ENCODE measurements around the gene TRPT1.

The TRPT1 gene

GRCh38 chr11:64265176-64266160, 39.5 kb upstream of the TRPT1 start:
- no peak for ATAC-seq
- TF ChIP-seq ARNTL (CRISPR knock-in tag; IDR thresholded peaks at IDR 0.05; ENCODE audit: borderline replicate concordance, low read depth) (no peak), ZNF8 (CRISPR knock-in tag; IDR thresholded peaks at IDR 0.05) (no peak), ZC3H10 (CRISPR knock-in tag; IDR thresholded peaks at IDR 0.05) (no peak), SNAI2 (CRISPR knock-in tag; IDR thresholded peaks at IDR 0.05) (no peak)

- no peak for ATAC-seq
- no peak for TF ChIP-seq ZNF565 (CRISPR knock-in tag; conservative IDR thresholded peaks at IDR 0.05; ENCODE audit: low read depth)
- no peak for TF ChIP-seq ARNTL (CRISPR knock-in tag; IDR thresholded peaks at IDR 0.05; ENCODE audit: borderline replicate concordance, low read depth)
- peak; percentile 57 for TF ChIP-seq TCF4 (CRISPR knock-in tag; IDR thresholded peaks at IDR 0.05; ENCODE audit: borderline replicate concordance)
- peak; percentile 50; the same call in 1 of the 2 replicates for TF ChIP-seq TSHZ2 (CRISPR knock-in tag; IDR thresholded peaks at IDR 0.05)
- no peak for TF ChIP-seq PPARA (CRISPR knock-in tag; IDR thresholded peaks at IDR 0.05; ENCODE audit: borderline replicate concordance)
- TF ChIP-seq POU6F1 (CRISPR knock-in tag; IDR thresholded peaks at IDR 0.05; ENCODE audit: borderline replicate concordance, low read depth): no peak
- no peak for TF ChIP-seq CSRNP3 (CRISPR knock-in tag; IDR thresholded peaks at IDR 0.05)
These were observed 38.4 kb upstream of the TRPT1 start for GRCh38 chr11:64264371-64264852.

- no peak for ATAC-seq
- TF ChIP-seq ZNF565 (CRISPR knock-in tag; conservative IDR thresholded peaks at IDR 0.05; ENCODE audit: low read depth) (no peak), TCF4 (CRISPR knock-in tag; IDR thresholded peaks at IDR 0.05; ENCODE audit: borderline replicate concordance) (no peak), CSDC2 (CRISPR knock-in tag; IDR thresholded peaks at IDR 0.05) (no peak), OSR1 (CRISPR knock-in tag; IDR thresholded peaks at IDR 0.05) (no peak), ZNF8 (CRISPR knock-in tag; IDR thresholded peaks at IDR 0.05) (no peak), BACH2 (CRISPR knock-in tag; IDR thresholded peaks at IDR 0.05; ENCODE audit: borderline replicate concordance) (no peak), ZFP3 (CRISPR knock-in tag; IDR thresholded peaks at IDR 0.05) (no peak)
These were observed 37.9 kb upstream of the TRPT1 start for GRCh38 chr11:64263947-64264317.

- TF ChIP-seq ZFP3 (CRISPR knock-in tag; IDR thresholded peaks at IDR 0.05): peak; percentile 63; the same call in 1 of the 2 replicates
- TF ChIP-seq ZNF70 (CRISPR knock-in tag; IDR thresholded peaks at IDR 0.05): no peak
- peak; percentile 34 for ATAC-seq
These were observed 37.3 kb upstream of the TRPT1 start for GRCh38 chr11:64263021-64263946.

- ATAC-seq: no peak
- no peak for TF ChIP-seq ZFP3 (CRISPR knock-in tag; IDR thresholded peaks at IDR 0.05)
- no peak for TF ChIP-seq BACH2 (CRISPR knock-in tag; IDR thresholded peaks at IDR 0.05; ENCODE audit: borderline replicate concordance)
- TF ChIP-seq SNAI2 (CRISPR knock-in tag; IDR thresholded peaks at IDR 0.05): no peak
- TF ChIP-seq ESRRG (CRISPR knock-in tag; IDR thresholded peaks at IDR 0.05): no peak
- no peak for TF ChIP-seq ZNF565 (CRISPR knock-in tag; conservative IDR thresholded peaks at IDR 0.05; ENCODE audit: low read depth)
- no peak for TF ChIP-seq ZNF70 (CRISPR knock-in tag; IDR thresholded peaks at IDR 0.05)
These were observed 36.5 kb upstream of the TRPT1 start for GRCh38 chr11:64262271-64263002.
